ENCODE measurements around the gene PLPPR1. TPM values are rescaled to one million over a fixed set of nuclear protein-coding genes. Genes with fewer than 3 reads are reported as not detected.

Gene PLPPR1
- total RNA-seq, 1 experiment from 2014 or later, result not detected

GRCh38 chr9:101264727-101265126 is 236.2 kb downstream of the PLPPR1 start:
- Histone ChIP-seq H3K27me3 (ENCODE audit: control insufficient read depth, insufficient read depth, low read length) (no peaks in the 10 kb centered on the region), H3K27ac (ENCODE audit: low read length) (no peak overlapping the region), H3K36me3 (ENCODE audit: control insufficient read depth, insufficient read depth, low read length) (no peaks in the 10 kb centered on the region), H3K4me1 (ENCODE audit: control insufficient read depth, insufficient read depth, low read length) (no peaks in the 10 kb centered on the region), H3K4me3 (ENCODE audit: low read depth in 2 of 2, low read length in 2 of 2) (no peak overlapping the region), H3K9me3 (ENCODE audit: control insufficient read depth, insufficient read depth, low read depth, low read length) (no peaks in the 10 kb centered on the region)
- TF ChIP-seq TCF7L2 (IDR thresholded peaks at IDR 0.05; ENCODE audit: low read depth, low read length) (no peak), REST (IDR thresholded peaks at IDR 0.05; ENCODE audit: insufficient read depth in 1 of 2, low read depth in 2 of 2, low read length in 1 of 2) (no peak), CTCF (IDR thresholded peaks at IDR 0.05) (no peak), SIN3A (IDR thresholded peaks at IDR 0.05; ENCODE audit: borderline replicate concordance, insufficient read depth, low read depth, low read length) (no peak), POLR2AphosphoS5 (IDR thresholded peaks at IDR 0.05; ENCODE audit: low read depth, low read length) (no peak)
- intact Hi-C loops (cut with micrococcal nuclease; ENCODE audit: unreplicated experiment), result no loop called here
- in situ Hi-C loops (cut with HindIII; ENCODE audit: low pct_unique_long_range_greater_than_20kb, low sequenced_read_pairs), result no loop called here
- CTCF ChIA-PET, result no interaction called here
- POLR2A ChIA-PET, result no interaction called here
- ATAC-seq (no peak), DNase-seq (ENCODE audit: low read depth, low spot score) (no peak)
- no TSS peak for BruUV-seq (replicated peaks)

- POLR2A ChIA-PET, result no interaction called here
- Histone ChIP-seq H3K36me3 (ENCODE audit: control insufficient read depth, insufficient read depth, low read length) (no peaks in the 10 kb centered on the region), H3K4me3 (ENCODE audit: low read depth in 2 of 2, low read length in 2 of 2) (no peak overlapping the region), H3K9me3 (ENCODE audit: control insufficient read depth, insufficient read depth, low read depth, low read length) (no peaks in the 10 kb centered on the region), H3K27ac (ENCODE audit: low read length) (no peak overlapping the region), H3K4me1 (ENCODE audit: control insufficient read depth, insufficient read depth, low read length) (no peaks in the 10 kb centered on the region), H3K27me3 (ENCODE audit: control insufficient read depth, insufficient read depth, low read length) (no peaks in the 10 kb centered on the region)
- TF ChIP-seq CTCF (IDR thresholded peaks at IDR 0.05) (no peak), SIN3A (IDR thresholded peaks at IDR 0.05; ENCODE audit: borderline replicate concordance, insufficient read depth, low read depth, low read length) (no peak), POLR2AphosphoS5 (IDR thresholded peaks at IDR 0.05; ENCODE audit: low read depth, low read length) (no peak), REST (IDR thresholded peaks at IDR 0.05; ENCODE audit: insufficient read depth in 1 of 2, low read depth in 2 of 2, low read length in 1 of 2) (no peak), TCF7L2 (IDR thresholded peaks at IDR 0.05; ENCODE audit: low read depth, low read length) (no peak)
- DNase-seq (ENCODE audit: low read depth, low spot score) (no peak), ATAC-seq (no peak)
- intact Hi-C loops (cut with micrococcal nuclease; ENCODE audit: unreplicated experiment) (no loop called here), in situ Hi-C loops (cut with HindIII; ENCODE audit: low pct_unique_long_range_greater_than_20kb, low sequenced_read_pairs) (no loop called here)
- CTCF ChIA-PET, result no interaction called here
- no TSS peak for BruUV-seq (replicated peaks)
These were observed 236.7 kb downstream of the PLPPR1 start for GRCh38 chr9:101265261-101265660.

Data from Panc1 (cell line).